HFFc6 (cell line): ENCODE results near the gene RASA3. TPM values are rescaled to one million over a fixed set of nuclear protein-coding genes. Genes with fewer than 3 reads are reported as not detected.

Experiments used
- DNase-seq: peaks from one replicate; pipeline ENCODE4 v3.0.0-alpha.2; 2018
- H3K27ac Mint-ChIP-seq: 2 replicates; pipeline ENCODE4 v1.8.0; 2020; ENCODE audit warnings: mild to moderate bottlenecking, mixed read lengths
- H3K27me3 Mint-ChIP-seq: 2 replicates; pipeline ENCODE4 v1.8.0; 2021; ENCODE audit warnings: mild to moderate bottlenecking, moderate library complexity, mixed read lengths; ENCODE audit not compliant: insufficient read depth
- H3K36me3 Mint-ChIP-seq: 2 replicates; pipeline ENCODE4 v1.8.0; 2021; ENCODE audit warnings: low read depth, mixed read lengths
- H3K4me1 Mint-ChIP-seq: 2 replicates; pipeline ENCODE4 v1.8.0; 2020; ENCODE audit warnings: low read depth, mixed read lengths
- H3K4me3 Mint-ChIP-seq: 2 replicates; pipeline ENCODE4 v1.8.0; 2020; ENCODE audit warnings: mild to moderate bottlenecking, moderate library complexity, mixed read lengths
- H3K9me3 Mint-ChIP-seq: 2 replicates; pipeline ENCODE4 v1.8.0; 2020; ENCODE audit warnings: mild to moderate bottlenecking, mixed read lengths
- total RNA-seq, 6 experiments: library from RNA; stranded (reverse); fragmentation: NEBNext Ultra II Directional; extraction: Animal tissue kit (Norgen Biotek cat#: 25700); gene quantifications; 2 replicates in 1 of 6; 3 replicates in 5 of 6; pipeline ENCODE4 v1.2.3, GENCODE V29; 2021
- TF ChIP-seq, protein P1 (sequence below): fragments of 200-600 bp; sonication (generic); IDR thresholded peaks from 2 replicates; pipeline ENCODE4 v1.5.0; 2021; ENCODE audit warnings: antibody characterized with exemption, mild to moderate bottlenecking

Gene RASA3
- total RNA-seq, 6 experiments from 2014 or later = 31.6 to 37.6 (median 33.1) TPM

DNA sequence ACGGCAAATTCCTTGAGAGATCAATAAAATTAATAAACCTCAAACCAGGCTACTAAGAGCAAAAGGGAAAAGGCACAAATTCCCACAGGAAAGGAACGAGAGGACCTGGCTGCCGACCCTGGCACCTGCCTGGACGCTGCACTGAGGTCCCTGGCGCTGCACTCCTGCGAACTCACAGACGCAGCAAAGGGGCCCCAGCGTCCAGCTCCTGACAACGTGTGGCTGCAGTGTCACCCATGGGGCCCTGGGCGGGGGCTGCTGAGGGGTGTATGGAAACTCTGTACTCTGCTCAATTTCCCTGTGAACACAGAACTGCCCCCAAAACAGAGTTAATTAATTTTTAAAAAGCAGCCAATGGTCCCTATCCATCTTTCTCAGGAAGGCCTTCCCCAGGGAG lies 97.2 kb downstream of the RASA3 start:
- H3K36me3 Mint-ChIP-seq = peaks cover 43% of the 10 kb centered on the region
- H3K4me1 Mint-ChIP-seq = peaks cover 61% of the 10 kb centered on the region
- DNase-seq = no peak
- TF ChIP-seq, protein P1, sequence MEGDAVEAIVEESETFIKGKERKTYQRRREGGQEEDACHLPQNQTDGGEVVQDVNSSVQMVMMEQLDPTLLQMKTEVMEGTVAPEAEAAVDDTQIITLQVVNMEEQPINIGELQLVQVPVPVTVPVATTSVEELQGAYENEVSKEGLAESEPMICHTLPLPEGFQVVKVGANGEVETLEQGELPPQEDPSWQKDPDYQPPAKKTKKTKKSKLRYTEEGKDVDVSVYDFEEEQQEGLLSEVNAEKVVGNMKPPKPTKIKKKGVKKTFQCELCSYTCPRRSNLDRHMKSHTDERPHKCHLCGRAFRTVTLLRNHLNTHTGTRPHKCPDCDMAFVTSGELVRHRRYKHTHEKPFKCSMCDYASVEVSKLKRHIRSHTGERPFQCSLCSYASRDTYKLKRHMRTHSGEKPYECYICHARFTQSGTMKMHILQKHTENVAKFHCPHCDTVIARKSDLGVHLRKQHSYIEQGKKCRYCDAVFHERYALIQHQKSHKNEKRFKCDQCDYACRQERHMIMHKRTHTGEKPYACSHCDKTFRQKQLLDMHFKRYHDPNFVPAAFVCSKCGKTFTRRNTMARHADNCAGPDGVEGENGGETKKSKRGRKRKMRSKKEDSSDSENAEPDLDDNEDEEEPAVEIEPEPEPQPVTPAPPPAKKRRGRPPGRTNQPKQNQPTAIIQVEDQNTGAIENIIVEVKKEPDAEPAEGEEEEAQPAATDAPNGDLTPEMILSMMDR = no peak
- H3K9me3 Mint-ChIP-seq = no peaks in the 10 kb centered on the region
- peak overlapping the region; percentile 67; the same call in 1 of the 2 replicates for H3K4me3 Mint-ChIP-seq
- peaks cover 7% of the 10 kb centered on the region for H3K27me3 Mint-ChIP-seq
- peak overlapping the region; percentile 56; the same call in 1 of the 2 replicates for H3K27ac Mint-ChIP-seq

DNA sequence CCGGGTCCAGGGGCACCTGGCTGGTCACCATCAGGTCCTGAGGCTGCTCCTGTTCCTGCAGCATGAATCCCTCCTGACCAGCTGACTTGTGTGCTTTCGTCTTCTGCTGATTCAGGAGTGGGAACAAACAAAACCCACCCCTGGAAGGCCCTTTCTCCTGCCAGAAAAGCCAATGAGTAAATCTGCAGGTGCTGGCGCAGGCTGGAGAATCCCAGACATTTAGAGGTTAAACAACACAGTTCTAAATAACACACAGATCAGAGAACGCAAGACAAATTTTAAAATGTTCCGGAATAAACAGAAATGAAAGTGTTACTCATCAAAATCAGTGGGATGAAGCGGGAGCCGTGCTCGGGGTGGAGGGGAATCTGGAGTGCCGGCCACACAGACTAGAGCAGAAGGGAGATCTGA lies 97.9 kb downstream of the RASA3 start:
- no peak for DNase-seq
- Mint-ChIP-seq H3K36me3 (peaks cover 46% of the 10 kb centered on the region), H3K27ac (peak overlapping the region; percentile 46), H3K9me3 (no peaks in the 10 kb centered on the region), H3K27me3 (peaks cover 7% of the 10 kb centered on the region), H3K4me3 (peak overlapping the region; percentile 67; the same call in 1 of the 2 replicates), H3K4me1 (peaks cover 61% of the 10 kb centered on the region)
- TF ChIP-seq, protein P1 = no peak

DNA sequence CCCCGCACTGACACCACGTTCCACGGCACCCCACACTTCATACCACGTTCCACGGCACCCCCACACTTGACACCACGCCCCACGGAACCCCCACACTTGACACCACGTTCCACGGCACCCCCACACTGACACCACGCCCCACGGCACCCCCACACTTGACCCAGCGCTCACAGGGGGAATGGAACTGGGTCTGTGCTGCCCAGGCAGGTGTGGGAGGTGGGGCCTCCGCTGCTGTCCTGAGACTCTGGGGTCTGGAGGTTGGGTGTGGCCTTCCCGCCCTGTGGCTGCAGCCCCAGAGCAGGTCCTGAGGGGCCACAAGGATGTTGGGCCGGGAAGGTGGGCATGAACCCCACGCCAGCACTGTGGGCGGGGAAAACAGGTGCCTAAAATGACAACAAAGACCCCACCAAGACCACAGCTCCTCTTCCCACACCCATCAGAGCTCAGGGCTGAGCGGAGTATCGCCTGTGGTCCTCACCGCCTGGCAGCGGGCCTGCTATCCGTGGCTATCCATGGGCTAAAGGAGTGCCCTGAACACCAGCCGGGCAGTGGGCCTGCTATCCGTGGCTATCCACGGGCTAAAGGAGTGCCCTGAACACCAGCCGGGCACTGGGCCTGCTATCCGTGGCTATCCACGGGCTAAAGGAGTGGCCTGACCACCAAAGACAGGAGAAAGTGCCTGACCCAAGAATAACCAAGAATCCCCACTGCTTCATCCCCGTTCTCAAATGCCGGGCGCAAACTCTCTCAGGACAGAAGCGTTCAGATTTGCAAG lies 98.7 kb downstream of the RASA3 start:
- Mint-ChIP-seq H3K4me1 (peaks cover 61% of the 10 kb centered on the region), H3K27ac (no peak overlapping the region; the same call in 1 of the 2 replicates), H3K9me3 (no peaks in the 10 kb centered on the region), H3K4me3 (no peak overlapping the region), H3K36me3 (peaks cover 46% of the 10 kb centered on the region), H3K27me3 (peaks cover 7% of the 10 kb centered on the region)
- TF ChIP-seq, protein P1 = no peak
- no peak for DNase-seq

DNA sequence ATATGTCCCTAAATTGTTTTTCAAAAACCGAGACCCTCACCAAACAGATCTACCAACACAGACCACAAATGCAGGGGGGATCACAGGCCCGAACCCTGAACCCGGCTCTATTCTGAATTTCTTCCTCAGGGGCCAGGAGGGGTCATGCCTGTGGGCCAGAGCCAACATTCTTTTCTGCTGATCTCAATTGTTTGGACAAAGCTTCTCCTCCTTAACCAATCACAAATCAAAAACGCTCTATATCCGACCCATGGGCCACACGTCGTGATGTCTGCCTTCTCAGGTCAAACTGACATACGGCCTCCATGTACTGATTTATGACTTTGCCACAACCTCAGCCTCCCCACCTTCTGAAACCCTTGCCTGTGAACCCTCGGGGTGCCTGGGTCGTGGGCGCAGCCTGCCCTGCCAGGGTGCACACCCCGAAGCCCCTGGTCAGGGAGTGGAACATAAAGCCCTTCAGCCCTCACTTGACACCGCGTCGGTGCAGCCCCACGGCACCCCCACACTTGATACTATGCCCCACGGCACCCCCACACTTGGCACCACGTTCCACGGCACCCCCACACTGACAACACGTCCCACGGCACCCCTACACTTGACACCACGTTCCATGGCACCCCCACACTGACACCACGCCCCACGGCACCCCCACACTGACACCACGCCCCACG lies 100.2 kb downstream of the RASA3 start:
- Mint-ChIP-seq H3K36me3 (peaks cover 46% of the 10 kb centered on the region), H3K4me1 (peaks cover 54% of the 10 kb centered on the region), H3K27ac (peak overlapping the region; percentile 76), H3K27me3 (peaks cover 5% of the 10 kb centered on the region), H3K4me3 (peak overlapping the region; percentile 39), H3K9me3 (no peaks in the 10 kb centered on the region)
- TF ChIP-seq, protein P1 = no peak
- peak; percentile 48 for DNase-seq

DNA sequence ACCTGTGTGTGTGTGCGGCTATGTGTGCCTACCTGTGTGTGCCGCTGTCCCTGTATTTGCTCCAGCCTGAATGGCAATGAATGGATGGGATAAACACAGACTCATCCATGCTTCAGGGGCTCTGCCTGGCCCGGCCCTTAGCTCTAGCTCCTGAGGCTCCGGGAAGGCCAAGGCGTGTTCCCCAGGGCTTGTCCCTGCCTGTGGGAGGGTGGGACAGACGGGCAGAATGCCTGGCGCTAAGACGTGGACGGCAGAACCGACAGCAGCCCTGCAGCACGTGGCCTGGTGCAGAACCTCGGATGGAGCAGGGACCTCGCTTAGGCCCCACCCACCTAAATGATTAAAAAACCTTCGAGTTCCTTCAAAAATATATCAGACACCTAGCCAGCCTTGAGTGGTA lies 100.8 kb downstream of the RASA3 start:
- TF ChIP-seq, protein P1 = no peak
- Mint-ChIP-seq H3K9me3 (no peaks in the 10 kb centered on the region), H3K4me1 (peaks cover 54% of the 10 kb centered on the region), H3K27me3 (peaks cover 5% of the 10 kb centered on the region), H3K27ac (peak overlapping the region; percentile 76; the same call in 1 of the 2 replicates), H3K4me3 (no peak overlapping the region), H3K36me3 (peaks cover 46% of the 10 kb centered on the region)
- no peak for DNase-seq
